ENCODE results near the gene VASP.

Gene VASP

GRCh38 chr19:45547211-45547770, 40.0 kb downstream of the VASP start:
- CTCF ChIA-PET = interaction anchor here (1.5 to 4.5 kb wide), 5 partner anchors 10 to 95 kb away, joined by 5 to 34 read pairs (median 8); no protein-coding TSS in a partner anchor
- POLR2A ChIA-PET = interaction anchor here (0.6 kb wide), 2 partner anchors 12 to 83 kb away, joined by 3 to 7 read pairs; no protein-coding TSS in a partner anchor
- DNase-seq (ENCODE audit: extremely low spot score) = no peak
- TF ChIP-seq CTCF (IDR thresholded peaks at IDR 0.05; ENCODE audit: control extremely low read depth, extremely low read depth, low read depth, missing control alignments) = no peak

- no peak for DNase-seq (ENCODE audit: extremely low spot score)
- CTCF ChIA-PET = interaction anchor here (1.5 to 4.5 kb wide), 5 partner anchors 10 to 94 kb away, joined by 5 to 34 read pairs (median 8); no protein-coding TSS in a partner anchor
- no peak for TF ChIP-seq CTCF (IDR thresholded peaks at IDR 0.05; ENCODE audit: control extremely low read depth, extremely low read depth, low read depth, missing control alignments)
- POLR2A ChIA-PET = no interaction called here
These were observed 40.8 kb downstream of the VASP start for GRCh38 chr19:45547965-45548609.

GRCh38 chr19:45553464-45553863, 46.2 kb downstream of the VASP start:
- no peak for DNase-seq (ENCODE audit: extremely low spot score)
- TF ChIP-seq CTCF (IDR thresholded peaks at IDR 0.05; ENCODE audit: control extremely low read depth, extremely low read depth, low read depth, missing control alignments) = no peak
- CTCF ChIA-PET = interaction anchor here (1.0 to 3.9 kb wide), 6 partner anchors 10 to 75 kb away, joined by 3 to 11 read pairs (median 4); no protein-coding TSS in a partner anchor
- POLR2A ChIA-PET = no interaction called here

- DNase-seq (ENCODE audit: extremely low spot score) = no peak
- TF ChIP-seq CTCF (IDR thresholded peaks at IDR 0.05; ENCODE audit: control extremely low read depth, extremely low read depth, low read depth, missing control alignments) = no peak
- POLR2A ChIA-PET = no interaction called here
- CTCF ChIA-PET = interaction anchor here (1.1 to 1.8 kb wide), 3 partner anchors 17 to 59 kb away, joined by 3 to 5 read pairs (median 3); no protein-coding TSS in a partner anchor
These were observed 47.2 kb downstream of the VASP start for GRCh38 chr19:45554481-45554880.

GRCh38 chr19:45556835-45557234, 49.6 kb downstream of the VASP start:
- no peak for TF ChIP-seq CTCF (IDR thresholded peaks at IDR 0.05; ENCODE audit: control extremely low read depth, extremely low read depth, low read depth, missing control alignments)
- ChIA-PET CTCF (interaction anchor here (0.6 to 3.2 kb wide), 9 partner anchors 8 to 79 kb away, joined by 3 to 34 read pairs (median 10); no protein-coding TSS in a partner anchor), POLR2A (no interaction called here)
- DNase-seq (ENCODE audit: extremely low spot score) = no peak

GRCh38 chr19:45558399-45558878, 51.2 kb downstream of the VASP start:
- peak; percentile 65 for TF ChIP-seq CTCF (IDR thresholded peaks at IDR 0.05; ENCODE audit: control extremely low read depth, extremely low read depth, low read depth, missing control alignments)
- DNase-seq (ENCODE audit: extremely low spot score) = peak; percentile 87
- CTCF ChIA-PET = interaction anchor here (0.5 to 3.2 kb wide), 37 partner anchors 9 to 394 kb away, joined by 3 to 34 read pairs (median 4); partner anchors contain the start of genes OPA3 and RTN2
- POLR2A ChIA-PET = no interaction called here

All from GM10248 (cell line).